SK-N-SH (cell line): ENCODE measurements around the gene SHPK.

Source experiments
- CTCF ChIP-seq: fragments of 200-600 bp; sonication (generic); IDR thresholded peaks from 2 replicates; pipeline ENCODE4 v1.6.1; 2017; ENCODE audit warnings: antibody characterized with exemption, mild to moderate bottlenecking, moderate library complexity
- EP300 ChIP-seq, 2 experiments: IDR thresholded peaks; 2 replicates each; pipeline versions ENCODE4 v1.4.0 to v1.6.1; 2012; ENCODE audit warnings: borderline replicate concordance in 1 of 2, low read depth in 1 of 2, low read length in 1 of 2
- GABPA ChIP-seq: IDR thresholded peaks from 2 replicates; pipeline ENCODE4 v1.4.0; 2012; ENCODE audit warnings: low read depth, mild to moderate bottlenecking
- MAX ChIP-seq: IDR thresholded peaks from 2 replicates; pipeline ENCODE4 v1.4.0; 2012; ENCODE audit warnings: low read depth
- NFIC ChIP-seq: IDR thresholded peaks from 2 replicates; pipeline ENCODE4 v1.4.0; 2012; ENCODE audit warnings: borderline replicate concordance
- POLR2AphosphoS5 ChIP-seq: IDR thresholded peaks from 2 replicates; pipeline ENCODE4 v1.6.1; 2012; ENCODE audit warnings: low read depth, low read length
- RAD21 ChIP-seq: IDR thresholded peaks from 2 replicates; pipeline ENCODE4 v1.6.1; 2012; ENCODE audit warnings: mild to moderate bottlenecking, low read length
- REST ChIP-seq: IDR thresholded peaks from 2 replicates; pipeline ENCODE4 v1.6.1; 2012; ENCODE audit warnings: mild to moderate bottlenecking, low read depth, low read length, moderate library complexity
- SIN3A ChIP-seq: IDR thresholded peaks from 2 replicates; pipeline ENCODE4 v1.6.1; 2012; ENCODE audit warnings: low read depth, mild to moderate bottlenecking, low read length, moderate library complexity, borderline replicate concordance
- TAF1 ChIP-seq: IDR thresholded peaks from 2 replicates; pipeline ENCODE4 v1.6.1; 2012; ENCODE audit warnings: low read depth, mild to moderate bottlenecking, low read length, moderate library complexity, borderline replicate concordance
- TEAD4 ChIP-seq: IDR thresholded peaks from 2 replicates; pipeline ENCODE4 v1.4.0; 2012; ENCODE audit warnings: mild to moderate bottlenecking, borderline replicate concordance; ENCODE audit not compliant: insufficient read depth
- USF1 ChIP-seq: IDR thresholded peaks from 2 replicates; pipeline ENCODE4 v1.4.0; 2012; ENCODE audit warnings: low read depth, borderline replicate concordance
- USF2 ChIP-seq: fragments of 150-350 bp; IDR thresholded peaks from 2 replicates; pipeline ENCODE4 v1.6.1; 2017; ENCODE audit warnings: antibody characterized with exemption, low read length, low read depth, borderline replicate concordance
- ZBTB33 ChIP-seq: IDR thresholded peaks from 2 replicates; pipeline ENCODE4 v1.4.0; 2012; ENCODE audit warnings: low read depth, borderline replicate concordance

- TF ChIP-seq CTCF = no peak
- TF ChIP-seq TEAD4 = no peak
- no peak for TF ChIP-seq TAF1
- no peak for TF ChIP-seq POLR2AphosphoS5
- no peak for TF ChIP-seq MAX
- no peak for TF ChIP-seq NFIC
- TF ChIP-seq REST = no peak
- no peak for TF ChIP-seq EP300 (IDR thresholded peaks at IDR 0.05; ENCODE audit: borderline replicate concordance in 1 of 2, low read depth in 1 of 2, low read length in 1 of 2)
- TF ChIP-seq GABPA = no peak
- no peak for TF ChIP-seq USF2
- TF ChIP-seq USF1 = no peak
- TF ChIP-seq ZBTB33 = no peak
- TF ChIP-seq RAD21 = no peak
- no peak for TF ChIP-seq SIN3A
Observed at GRCh38 chr17:3590231-3590630, 45.8 kb downstream of the SHPK start.
